Stomach (tissue), 9 donors: ENCODE results near the gene VEPH1. TPM values are rescaled to one million over a fixed set of nuclear protein-coding genes. Genes with fewer than 3 reads are reported as not detected.
A peak's percentile ranks its signal among the peaks of the same experiment; 100 is the strongest.

Experiments
- DNase-seq, 2 donors: peaks; one replicate each; pipeline versions ENCODE4 v3.0.0 to v3.0.0-alpha.2; 2013 to 2019
- H3K27ac ChIP-seq, 5 donors: fragments of 200-600 bp in 4 of 5; sonication (generic) in 4 of 5; one replicate each; pipeline ENCODE4 v1.5.1; 2013 to 2019; ENCODE audit warnings: mild to moderate bottlenecking in 1 of 5, moderate library complexity in 1 of 5
- H3K27me3 ChIP-seq, 3 donors: fragments of 200-600 bp; sonication (generic); one replicate each; pipeline ENCODE4 v1.5.1; 2017 to 2019; ENCODE audit warnings: mixed run types in 1 of 3
- H3K36me3 ChIP-seq, 4 donors: fragments of 200-600 bp; sonication (generic); 1 replicate in 3 of 4; 2 replicates in 1 of 4; pipeline ENCODE4 v1.5.1; 2016 to 2019
- H3K4me1 ChIP-seq, 4 donors: fragments of 200-600 bp; sonication (generic); one replicate each; pipeline ENCODE4 v1.5.1; 2016 to 2019
- H3K4me3 ChIP-seq, 4 donors: fragments of 200-600 bp; sonication (generic) in 3 of 4; one replicate each; pipeline ENCODE4 v1.5.1; 2016 to 2019; ENCODE audit warnings: mild to moderate bottlenecking in 1 of 4
- H3K9me3 ChIP-seq, 4 donors: fragments of 200-600 bp; sonication (generic); one replicate each; pipeline ENCODE4 v1.5.1; 2016 to 2019
- EP300 ChIP-seq: sonication (generic); formaldehyde crosslinking; IDR thresholded peaks from one replicate; pipeline ENCODE4 v1.6.1; 2017; ENCODE audit warnings: antibody characterized with exemption
- POLR2A ChIP-seq, 4 donors: fragments of 450-650 bp; IDR thresholded peaks; one replicate each; pipeline ENCODE4 v1.6.1; 2016; ENCODE audit warnings: antibody characterized with exemption in 4 of 4, control low read depth in 2 of 4, mild to moderate bottlenecking in 1 of 4, moderate library complexity in 1 of 4
- POLR2AphosphoS5 ChIP-seq, 3 donors: sonication (generic); formaldehyde crosslinking; IDR thresholded peaks; one replicate each; pipeline ENCODE4 v1.6.1; 2016; ENCODE audit warnings: antibody characterized with exemption in 3 of 3
- WGBS, 5 donors: extraction: QIAGEN DNeasy Blood & Tissue Kit in 3 of 5; methylation state at CpG; one replicate each; pipeline versions ENCODE4 v1.1.5 to v1.1.7; 2013 to 2018; 5-methylcytosine and 5-hydroxymethylcytosine counted together
- intact Hi-C: fragments of 100-400 bp; cut with DNase I; formaldehyde crosslinking; loops from one replicate; pipeline ENCODE4 v1.15.1; 2023; ENCODE audit warnings: low total_unique reads
- polyA plus RNA-seq, 3 donors: library from polyadenylated mRNA; stranded (reverse); fragments of 200-250 nt; gene quantifications; one replicate each; pipeline ENCODE4 v1.2.3, GENCODE V29; 2013
- total RNA-seq, 5 donors: library from RNA; depleted of rRNA; stranded (reverse); fragments of >200 nt; gene quantifications; one replicate each; pipeline versions ENCODE4 v1.1.0 to v1.2.3, GENCODE V29; 2014 to 2016
- TF ChIP-seq, protein P1 (sequence below), 7 experiments: fragments of 450-650 bp in 4 of 7; fragments of 200-600 bp in 3 of 7; sonication (generic) in 3 of 7; IDR thresholded peaks; one replicate each; pipeline ENCODE4 v1.5.1; 2016 to 2019; ENCODE audit warnings: antibody characterized with exemption in 7 of 7, control low read depth in 2 of 7, mild to moderate bottlenecking in 1 of 7
- donor health status: healthy with polysubstance abuse.
- donor health status: Bipolar disorder and iron deficiency.
- donor health status: healthy.

Gene VEPH1
- total and polyA plus RNA-seq, 8 donors: 0.58 to 9.4 (median 1.5) TPM; not detected in 1

DNA sequence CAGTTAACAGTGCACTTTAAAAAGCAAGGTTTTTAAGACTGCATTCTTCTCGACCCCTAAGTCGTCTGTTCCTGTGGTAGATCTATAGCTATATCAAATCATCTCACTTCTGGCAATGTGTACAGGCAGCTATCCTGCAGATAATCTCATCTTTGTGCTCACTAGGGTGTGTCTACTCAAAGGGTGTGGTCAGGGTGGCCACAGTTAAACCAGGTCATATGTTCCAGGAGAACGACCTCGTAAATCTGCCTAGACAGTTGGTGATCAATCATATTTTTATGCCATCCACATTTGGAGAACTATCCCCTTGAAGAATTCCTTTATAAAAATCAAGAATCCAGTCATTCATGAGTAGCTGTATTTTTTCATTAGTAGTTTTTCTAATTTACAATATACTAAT is 3.0 kb downstream of the VEPH1 start:
- 12 to 25% (median 16%) methylated on average over 4 of the region's 4 CpGs for WGBS, 5 donors
- Histone ChIP-seq H3K36me3 (no peaks in the 10 kb centered on the region), H3K9me3 (no peaks in the 10 kb centered on the region), H3K27ac (no peak overlapping the region), H3K4me1 (peaks cover 6 to 23% (median 15%) of the 10 kb centered on the region in 4 donors), H3K4me3 (peak overlapping the region in 3 of 4 donors; percentile 40 to 50 (median 43)), H3K27me3 (peaks cover 0 to 6% (median 0%) of the 10 kb centered on the region in 3 donors)
- intact Hi-C loops: no loop called here
- DNase-seq: no peak
- TF ChIP-seq, protein P1, sequence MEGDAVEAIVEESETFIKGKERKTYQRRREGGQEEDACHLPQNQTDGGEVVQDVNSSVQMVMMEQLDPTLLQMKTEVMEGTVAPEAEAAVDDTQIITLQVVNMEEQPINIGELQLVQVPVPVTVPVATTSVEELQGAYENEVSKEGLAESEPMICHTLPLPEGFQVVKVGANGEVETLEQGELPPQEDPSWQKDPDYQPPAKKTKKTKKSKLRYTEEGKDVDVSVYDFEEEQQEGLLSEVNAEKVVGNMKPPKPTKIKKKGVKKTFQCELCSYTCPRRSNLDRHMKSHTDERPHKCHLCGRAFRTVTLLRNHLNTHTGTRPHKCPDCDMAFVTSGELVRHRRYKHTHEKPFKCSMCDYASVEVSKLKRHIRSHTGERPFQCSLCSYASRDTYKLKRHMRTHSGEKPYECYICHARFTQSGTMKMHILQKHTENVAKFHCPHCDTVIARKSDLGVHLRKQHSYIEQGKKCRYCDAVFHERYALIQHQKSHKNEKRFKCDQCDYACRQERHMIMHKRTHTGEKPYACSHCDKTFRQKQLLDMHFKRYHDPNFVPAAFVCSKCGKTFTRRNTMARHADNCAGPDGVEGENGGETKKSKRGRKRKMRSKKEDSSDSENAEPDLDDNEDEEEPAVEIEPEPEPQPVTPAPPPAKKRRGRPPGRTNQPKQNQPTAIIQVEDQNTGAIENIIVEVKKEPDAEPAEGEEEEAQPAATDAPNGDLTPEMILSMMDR (IDR thresholded peaks at IDR 0.05): no peak
- TF ChIP-seq POLR2A (IDR thresholded peaks at IDR 0.05) (no peak), POLR2AphosphoS5 (IDR thresholded peaks at IDR 0.05) (no peak), EP300 (no peak)

DNA sequence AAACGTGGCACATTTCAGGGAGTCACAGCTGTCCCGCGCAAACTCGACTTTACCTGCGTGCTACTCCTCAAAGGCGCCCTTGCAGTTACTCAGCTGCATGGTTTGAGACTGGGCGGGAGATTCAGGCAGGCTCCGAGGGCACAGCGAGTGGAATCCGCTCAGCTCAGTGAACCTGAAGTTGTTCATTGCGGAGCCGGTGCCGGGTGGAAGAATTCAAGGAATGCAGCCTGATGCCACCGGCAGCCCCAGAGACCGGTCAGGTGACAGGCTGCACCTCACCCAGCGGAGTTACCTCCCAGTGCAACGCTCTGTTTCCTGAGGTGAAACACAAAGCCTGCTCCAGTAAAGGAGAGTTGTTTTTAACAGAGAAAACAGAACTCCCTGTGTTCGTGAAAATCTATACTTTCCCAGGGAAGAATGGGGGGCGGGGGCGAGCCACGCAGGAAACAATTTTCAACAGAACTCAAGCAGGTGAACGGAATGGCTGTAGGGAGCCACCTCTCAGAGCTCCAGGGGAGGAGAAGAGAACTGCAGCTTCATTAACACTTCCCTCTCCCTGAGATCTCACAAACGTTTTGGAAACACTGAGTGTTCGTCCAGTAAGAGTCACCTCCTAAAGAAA is 3.8 kb downstream of the VEPH1 start:
- TF ChIP-seq POLR2AphosphoS5 (IDR thresholded peaks at IDR 0.05) (peak in 1 of 3 donors; percentile 21), EP300 (no peak), POLR2A (IDR thresholded peaks at IDR 0.05) (no peak)
- TF ChIP-seq, protein P1 (IDR thresholded peaks at IDR 0.05): peak in 1 of 7 experiments; percentile 4
- 2 to 6% (median 3%) methylated on average over 24 of the region's 24 CpGs for WGBS, 5 donors
- Histone ChIP-seq H3K9me3 (no peaks in the 10 kb centered on the region), H3K4me1 (peaks cover 6 to 23% (median 15%) of the 10 kb centered on the region in 4 donors), H3K27ac (peak overlapping the region in 3 of 5 donors; percentile 1 to 49 (median 46)), H3K27me3 (peaks cover 0 to 6% (median 0%) of the 10 kb centered on the region in 3 donors), H3K36me3 (no peaks in the 10 kb centered on the region), H3K4me3 (peak overlapping the region; percentile 40 to 50 (median 42))
- DNase-seq: peak; percentile 73 to 79
- intact Hi-C loops: loop anchor here (10.0 kb wide), 1 partner anchor 295 kb away; no protein-coding TSS in a partner anchor

DNA sequence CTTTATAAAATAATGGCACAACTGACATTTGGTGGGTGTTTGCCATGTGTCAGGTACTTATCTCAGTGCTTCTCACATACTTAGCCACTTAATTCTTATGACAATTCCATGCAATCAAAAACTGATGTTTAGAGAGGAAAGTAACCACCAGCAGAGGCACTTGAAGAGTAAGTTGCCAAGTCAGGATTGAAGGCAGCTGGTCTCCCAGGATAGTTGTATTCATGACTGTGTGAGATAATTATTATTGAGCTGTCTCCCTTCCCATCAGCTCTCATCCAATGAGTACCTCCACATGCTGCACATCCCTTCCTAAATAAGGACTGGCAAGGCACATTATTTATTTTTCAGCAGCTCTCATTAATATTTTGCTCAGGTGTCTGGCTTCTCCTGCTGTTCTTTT is 4.8 kb downstream of the VEPH1 start:
- Histone ChIP-seq H3K27me3 (peaks cover 0 to 6% (median 0%) of the 10 kb centered on the region in 3 donors), H3K4me3 (no peak overlapping the region), H3K9me3 (no peaks in the 10 kb centered on the region), H3K36me3 (no peaks in the 10 kb centered on the region), H3K4me1 (peaks cover 6 to 23% (median 16%) of the 10 kb centered on the region in 4 donors), H3K27ac (no peak overlapping the region)
- intact Hi-C loops: loop anchor here (10.0 kb wide), 1 partner anchor 294 kb away; no protein-coding TSS in a partner anchor
- TF ChIP-seq, protein P1 (IDR thresholded peaks at IDR 0.05): no peak
- TF ChIP-seq EP300 (no peak), POLR2A (IDR thresholded peaks at IDR 0.05) (no peak), POLR2AphosphoS5 (IDR thresholded peaks at IDR 0.05) (no peak)
- no peak for DNase-seq

DNA sequence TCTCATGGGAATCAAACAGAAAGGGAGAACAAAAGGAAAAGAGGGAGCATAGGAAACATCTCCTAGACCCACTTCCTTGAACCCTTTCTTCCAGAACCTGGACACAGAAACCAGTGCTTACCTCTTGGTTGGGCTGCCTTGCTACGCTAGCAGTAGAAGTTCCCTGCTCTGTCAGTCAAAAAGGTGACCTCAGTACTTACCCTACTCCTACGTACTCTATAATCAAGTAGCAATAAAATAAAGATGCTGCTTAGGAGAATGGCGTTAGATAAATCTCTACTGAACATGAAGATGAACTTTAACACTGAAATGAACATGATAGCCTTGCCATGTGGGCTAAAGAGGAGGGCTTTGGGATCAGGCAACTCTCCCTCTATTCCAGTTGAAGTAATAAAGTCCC is 7.4 kb downstream of the VEPH1 start:
- 82 to 91% (median 89%) methylated on average over 3 of the region's 3 CpGs for WGBS, 5 donors
- no peak overlapping the region for H3K27ac ChIP-seq

More for the DNA sequence above, 7.4 kb downstream of the VEPH1 start:
- H3K27me3 ChIP-seq: peaks cover 0 to 6% (median 0%) of the 10 kb centered on the region in 3 donors
- no peaks in the 10 kb centered on the region for H3K9me3 ChIP-seq
- H3K36me3 ChIP-seq: no peaks in the 10 kb centered on the region
- no peak overlapping the region for H3K4me3 ChIP-seq
- intact Hi-C loops: loop anchor here (10.0 kb wide), 1 partner anchor 291 kb away; no protein-coding TSS in a partner anchor
- no peak for DNase-seq
- TF ChIP-seq, protein P1 (IDR thresholded peaks at IDR 0.05): no peak
- TF ChIP-seq POLR2AphosphoS5 (IDR thresholded peaks at IDR 0.05) (no peak), EP300 (no peak), POLR2A (IDR thresholded peaks at IDR 0.05) (no peak)
- peaks cover 6 to 20% (median 13%) of the 10 kb centered on the region in 4 donors for H3K4me1 ChIP-seq
